ENCODE results near the gene NCKAP1.

DNA sequence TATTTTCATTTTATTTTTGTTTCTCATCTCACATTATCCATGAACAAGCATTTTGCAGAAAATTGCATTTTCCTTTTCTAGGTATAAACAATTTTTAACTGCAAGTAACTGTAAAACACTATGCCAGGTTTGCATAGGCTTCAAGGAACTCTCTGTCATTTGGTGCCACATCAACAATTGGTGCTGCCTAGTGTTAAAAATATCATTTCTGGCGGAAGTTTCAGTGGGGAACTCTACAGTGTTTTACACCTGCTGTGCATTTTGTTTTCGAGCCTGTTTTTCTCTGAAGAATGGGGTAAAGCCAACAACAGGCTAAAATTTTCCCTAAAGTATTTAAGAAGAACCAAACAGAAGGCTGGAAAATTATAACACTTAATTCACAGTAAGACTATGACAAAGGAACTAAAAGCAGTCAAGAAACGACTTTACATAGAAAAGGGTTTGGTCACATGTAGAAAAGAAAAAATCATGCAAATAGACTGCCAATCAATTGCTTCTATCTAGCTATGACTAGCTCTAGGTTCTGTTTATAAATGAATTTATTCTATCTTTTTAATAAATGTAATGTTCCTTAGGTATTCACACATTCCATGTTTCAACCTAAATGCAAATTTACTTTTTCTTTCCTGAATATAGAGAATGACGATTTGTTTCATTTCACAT lies 150.4 kb downstream of the NCKAP1 start:
- TF ChIP-seq, protein P1, sequence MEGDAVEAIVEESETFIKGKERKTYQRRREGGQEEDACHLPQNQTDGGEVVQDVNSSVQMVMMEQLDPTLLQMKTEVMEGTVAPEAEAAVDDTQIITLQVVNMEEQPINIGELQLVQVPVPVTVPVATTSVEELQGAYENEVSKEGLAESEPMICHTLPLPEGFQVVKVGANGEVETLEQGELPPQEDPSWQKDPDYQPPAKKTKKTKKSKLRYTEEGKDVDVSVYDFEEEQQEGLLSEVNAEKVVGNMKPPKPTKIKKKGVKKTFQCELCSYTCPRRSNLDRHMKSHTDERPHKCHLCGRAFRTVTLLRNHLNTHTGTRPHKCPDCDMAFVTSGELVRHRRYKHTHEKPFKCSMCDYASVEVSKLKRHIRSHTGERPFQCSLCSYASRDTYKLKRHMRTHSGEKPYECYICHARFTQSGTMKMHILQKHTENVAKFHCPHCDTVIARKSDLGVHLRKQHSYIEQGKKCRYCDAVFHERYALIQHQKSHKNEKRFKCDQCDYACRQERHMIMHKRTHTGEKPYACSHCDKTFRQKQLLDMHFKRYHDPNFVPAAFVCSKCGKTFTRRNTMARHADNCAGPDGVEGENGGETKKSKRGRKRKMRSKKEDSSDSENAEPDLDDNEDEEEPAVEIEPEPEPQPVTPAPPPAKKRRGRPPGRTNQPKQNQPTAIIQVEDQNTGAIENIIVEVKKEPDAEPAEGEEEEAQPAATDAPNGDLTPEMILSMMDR (IDR thresholded peaks at IDR 0.05; ENCODE audit: low read depth, low read length, missing input control): no peak
- TF ChIP-seq EGR1 (IDR thresholded peaks at IDR 0.05; ENCODE audit: low read depth in 2 of 2) (no peak), SP1 (IDR thresholded peaks at IDR 0.05) (no peak), RAD21 (IDR thresholded peaks at IDR 0.05) (no peak), YY1 (IDR thresholded peaks at IDR 0.05) (no peak), JUND (IDR thresholded peaks at IDR 0.05) (no peak), TAF1 (conservative IDR thresholded peaks at IDR 0.05) (no peak), GABPA (IDR thresholded peaks at IDR 0.05 in 1 of 2, conservative IDR thresholded peaks at IDR 0.05 in 1 of 2) (no peak), NR2F2 (IDR thresholded peaks at IDR 0.05) (no peak), RXRA (IDR thresholded peaks at IDR 0.05) (no peak)
- TF ChIP-seq, protein P2, sequence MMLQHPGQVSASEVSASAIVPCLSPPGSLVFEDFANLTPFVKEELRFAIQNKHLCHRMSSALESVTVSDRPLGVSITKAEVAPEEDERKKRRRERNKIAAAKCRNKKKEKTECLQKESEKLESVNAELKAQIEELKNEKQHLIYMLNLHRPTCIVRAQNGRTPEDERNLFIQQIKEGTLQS (IDR thresholded peaks at IDR 0.05): no peak
- TF ChIP-seq, protein P3, sequence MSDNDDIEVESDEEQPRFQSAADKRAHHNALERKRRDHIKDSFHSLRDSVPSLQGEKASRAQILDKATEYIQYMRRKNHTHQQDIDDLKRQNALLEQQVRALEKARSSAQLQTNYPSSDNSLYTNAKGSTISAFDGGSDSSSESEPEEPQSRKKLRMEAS (IDR thresholded peaks at IDR 0.05): no peak
- TF ChIP-seq, protein P4, sequence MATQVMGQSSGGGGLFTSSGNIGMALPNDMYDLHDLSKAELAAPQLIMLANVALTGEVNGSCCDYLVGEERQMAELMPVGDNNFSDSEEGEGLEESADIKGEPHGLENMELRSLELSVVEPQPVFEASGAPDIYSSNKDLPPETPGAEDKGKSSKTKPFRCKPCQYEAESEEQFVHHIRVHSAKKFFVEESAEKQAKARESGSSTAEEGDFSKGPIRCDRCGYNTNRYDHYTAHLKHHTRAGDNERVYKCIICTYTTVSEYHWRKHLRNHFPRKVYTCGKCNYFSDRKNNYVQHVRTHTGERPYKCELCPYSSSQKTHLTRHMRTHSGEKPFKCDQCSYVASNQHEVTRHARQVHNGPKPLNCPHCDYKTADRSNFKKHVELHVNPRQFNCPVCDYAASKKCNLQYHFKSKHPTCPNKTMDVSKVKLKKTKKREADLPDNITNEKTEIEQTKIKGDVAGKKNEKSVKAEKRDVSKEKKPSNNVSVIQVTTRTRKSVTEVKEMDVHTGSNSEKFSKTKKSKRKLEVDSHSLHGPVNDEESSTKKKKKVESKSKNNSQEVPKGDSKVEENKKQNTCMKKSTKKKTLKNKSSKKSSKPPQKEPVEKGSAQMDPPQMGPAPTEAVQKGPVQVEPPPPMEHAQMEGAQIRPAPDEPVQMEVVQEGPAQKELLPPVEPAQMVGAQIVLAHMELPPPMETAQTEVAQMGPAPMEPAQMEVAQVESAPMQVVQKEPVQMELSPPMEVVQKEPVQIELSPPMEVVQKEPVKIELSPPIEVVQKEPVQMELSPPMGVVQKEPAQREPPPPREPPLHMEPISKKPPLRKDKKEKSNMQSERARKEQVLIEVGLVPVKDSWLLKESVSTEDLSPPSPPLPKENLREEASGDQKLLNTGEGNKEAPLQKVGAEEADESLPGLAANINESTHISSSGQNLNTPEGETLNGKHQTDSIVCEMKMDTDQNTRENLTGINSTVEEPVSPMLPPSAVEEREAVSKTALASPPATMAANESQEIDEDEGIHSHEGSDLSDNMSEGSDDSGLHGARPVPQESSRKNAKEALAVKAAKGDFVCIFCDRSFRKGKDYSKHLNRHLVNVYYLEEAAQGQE (IDR thresholded peaks at IDR 0.05): no peak
- TF ChIP-seq, protein P5, sequence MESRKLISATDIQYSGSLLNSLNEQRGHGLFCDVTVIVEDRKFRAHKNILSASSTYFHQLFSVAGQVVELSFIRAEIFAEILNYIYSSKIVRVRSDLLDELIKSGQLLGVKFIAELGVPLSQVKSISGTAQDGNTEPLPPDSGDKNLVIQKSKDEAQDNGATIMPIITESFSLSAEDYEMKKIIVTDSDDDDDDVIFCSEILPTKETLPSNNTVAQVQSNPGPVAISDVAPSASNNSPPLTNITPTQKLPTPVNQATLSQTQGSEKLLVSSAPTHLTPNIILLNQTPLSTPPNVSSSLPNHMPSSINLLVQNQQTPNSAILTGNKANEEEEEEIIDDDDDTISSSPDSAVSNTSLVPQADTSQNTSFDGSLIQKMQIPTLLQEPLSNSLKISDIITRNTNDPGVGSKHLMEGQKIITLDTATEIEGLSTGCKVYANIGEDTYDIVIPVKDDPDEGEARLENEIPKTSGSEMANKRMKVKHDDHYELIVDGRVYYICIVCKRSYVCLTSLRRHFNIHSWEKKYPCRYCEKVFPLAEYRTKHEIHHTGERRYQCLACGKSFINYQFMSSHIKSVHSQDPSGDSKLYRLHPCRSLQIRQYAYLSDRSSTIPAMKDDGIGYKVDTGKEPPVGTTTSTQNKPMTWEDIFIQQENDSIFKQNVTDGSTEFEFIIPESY (IDR thresholded peaks at IDR 0.05): no peak

Measured in liver (tissue), 3 donors.